Measurements from ENCODE around the gene AKAP1. TPM values are rescaled to one million over a fixed set of nuclear protein-coding genes. Genes with fewer than 3 reads are reported as not detected.

Gene AKAP1
- total and polyA plus RNA-seq, 9 of the 15 experiments (the other 6 are each of a cell fraction or from before 2014, with no cell fraction given), result 12.9 to 63.8 (median 36.4) TPM

- no peak for TF ChIP-seq BRF2 (IDR thresholded peaks at IDR 0.05; ENCODE audit: borderline replicate concordance, insufficient read depth, insufficient read length)
- TF ChIP-seq E2F8 (IDR thresholded peaks at IDR 0.05; ENCODE audit: low read depth, partially characterized antibody), result no peak
- no peak for TF ChIP-seq PTTG1 (tag; IDR thresholded peaks at IDR 0.05; ENCODE audit: low read depth)
- peak; percentile 89 for TF ChIP-seq TFAP4 (CRISPR knock-in tag; IDR thresholded peaks at IDR 0.05; ENCODE audit: borderline replicate concordance)
- peak; percentile 19 for TF ChIP-seq CCNT2 (IDR thresholded peaks at IDR 0.05; ENCODE audit: borderline replicate concordance, extremely low read depth, insufficient read length, low read depth, low read length)
- TF ChIP-seq SMAD4 (CRISPR knock-in tag; conservative IDR thresholded peaks at IDR 0.05), result peak; percentile 39; the same call in 1 of the 2 replicates
- TF ChIP-seq FOXK2 (conservative IDR thresholded peaks at IDR 0.05 in 1 of 2, IDR thresholded peaks at IDR 0.05 in 1 of 2; ENCODE audit: low read depth in 2 of 2), result 0 out of 4 replicates have a peak, but pooled peaks of 1 of the 2 experiments have one; percentile 6
- TF ChIP-seq KDM1A (IDR thresholded peaks at IDR 0.05), result no peak
- TF ChIP-seq MXD1 (CRISPR knock-in tag; IDR thresholded peaks at IDR 0.05; ENCODE audit: borderline replicate concordance, poor library complexity, severe bottlenecking), result peak; percentile 84
- no peak for TF ChIP-seq HDAC6 (IDR thresholded peaks at IDR 0.05; ENCODE audit: low read depth, low read length)
- TF ChIP-seq OTX1 (CRISPR knock-in tag; IDR thresholded peaks at IDR 0.05), result peak; percentile 49; the same call in 1 of the 2 replicates
- TF ChIP-seq ZBTB1 (CRISPR knock-in tag; IDR thresholded peaks at IDR 0.05; ENCODE audit: borderline replicate concordance, low read depth), result 0 out of 2 replicates have a peak, but pooled peaks have one; percentile 46
- no peak for TF ChIP-seq FOXJ2 (tag; IDR thresholded peaks at IDR 0.05)
- TF ChIP-seq SNAPC5 (CRISPR knock-in tag; IDR thresholded peaks at IDR 0.05), result no peak
- peak; percentile 76; the same call in 1 of the 2 replicates for TF ChIP-seq ARID4B (CRISPR knock-in tag; IDR thresholded peaks at IDR 0.05)
- TF ChIP-seq FOXK1 (CRISPR knock-in tag; IDR thresholded peaks at IDR 0.05; ENCODE audit: borderline replicate concordance), result no peak
Observed at GRCh38 chr17:57084802-57085447, at the start of gene AKAP1 (continued).

Data from K562 (cell line).